Measurements from ENCODE around the gene IMMP2L.
A peak's percentile ranks its signal among the peaks of the same experiment; 100 is the strongest.

- TF ChIP-seq EZH2phosphoT487 (IDR thresholded peaks at IDR 0.05; ENCODE audit: borderline replicate concordance, low read depth) (no peak), REST (IDR thresholded peaks at IDR 0.05; ENCODE audit: low read depth, low read length) (no peak), CTCF (IDR thresholded peaks at IDR 0.05) (no peak), POLR2AphosphoS5 (IDR thresholded peaks at IDR 0.05; ENCODE audit: low read depth, low read length) (peak; percentile 84), SIN3A (IDR thresholded peaks at IDR 0.05; ENCODE audit: borderline replicate concordance, low read depth, low read length) (no peak), JUND (IDR thresholded peaks at IDR 0.05) (peak; percentile 46; the same call in 1 of the 2 replicates), GABPA (IDR thresholded peaks at IDR 0.05; ENCODE audit: low read depth) (no peak), NRF1 (IDR thresholded peaks at IDR 0.05; ENCODE audit: low read depth, low read length) (no peak), EP300 (IDR thresholded peaks at IDR 0.05; ENCODE audit: borderline replicate concordance in 1 of 2, low read depth in 1 of 2, low read length in 1 of 2) (peak; percentile 43 to 100; a peak in 3 of 4 replicates), MEF2A (IDR thresholded peaks at IDR 0.05; ENCODE audit: borderline replicate concordance, low read depth) (0 out of 2 replicates have a peak, but pooled peaks have one; percentile 35), SMC3 (IDR thresholded peaks at IDR 0.05; ENCODE audit: low read depth, low read length) (no peak), MXI1 (IDR thresholded peaks at IDR 0.05; ENCODE audit: low read depth, low read length) (peak; percentile 85; the same call in 1 of the 2 replicates), USF1 (IDR thresholded peaks at IDR 0.05; ENCODE audit: borderline replicate concordance, low read depth) (no peak), TAF1 (IDR thresholded peaks at IDR 0.05; ENCODE audit: borderline replicate concordance, low read depth, low read length) (no peak)
Observed at GRCh38 chr7:110983822-110984456, 578.4 kb downstream of the IMMP2L start.

Data from SK-N-SH (cell line).